SK-N-SH (cell line): ENCODE results near the gene PRKAG1. TPM values are rescaled to one million over a fixed set of nuclear protein-coding genes. Genes with fewer than 3 reads are reported as not detected.
A peak's percentile ranks its signal among the peaks of the same experiment; 100 is the strongest.

Experiments
- CTCF ChIA-PET: fragments of 300-600, 350-600 bp; formaldehyde crosslinking; extraction: SDS; loops from one replicate; lab custom pipeline; 2021; lab: Yijun Ruan, JAX
- POLR2A ChIA-PET: fragments of 350-600 bp; sonication (Branson Sonifier 250); formaldehyde crosslinking; extraction: SDS; loops from one replicate; lab custom pipeline; 2020; ENCODE audit warnings: antibody characterized with exemption, inconsistent platforms; lab: Yijun Ruan, JAX
- DNase-seq: peaks from one replicate; pipeline ENCODE4 v3.0.0; 2012
- H2AFZ ChIP-seq: fragments of 200-600 bp; sonication (generic); 2 replicates; pipeline ENCODE4 v1.8.1; 2016; ENCODE audit warnings: antibody characterized with exemption, mild to moderate bottlenecking, low read depth
- H3F3A ChIP-seq: fragments of 200-600 bp; sonication (generic); replicated peaks from 2 replicates; pipeline ENCODE3; 2016; ENCODE audit warnings: antibody characterized with exemption, mild to moderate bottlenecking; ENCODE audit not compliant: insufficient read depth
- H3K27ac ChIP-seq, 2 experiments: fragments of 200-500 bp in 1 of 2; fragments of 200-600 bp in 1 of 2; sonication (Bioruptor generic) in 1 of 2; sonication (generic), shearing (Covaris generic) in 1 of 2; 2 replicates each; pipeline versions ENCODE4 v1.5.1 to v1.6.1; 2014 to 2016; ENCODE audit warnings: low read depth in 2 of 2, inconsistent platforms in 1 of 2, low read length in 1 of 2, mild to moderate bottlenecking in 1 of 2, mixed read lengths in 1 of 2
- H3K27me3 ChIP-seq: fragments of 200-600 bp; sonication (generic), shearing (Covaris generic); 2 replicates; pipeline ENCODE4 v1.6.1; 2016; ENCODE audit warnings: mixed run types; ENCODE audit not compliant: insufficient read depth
- H3K36me3 ChIP-seq, 2 experiments: fragments of 200-500 bp in 1 of 2; fragments of 200-600 bp in 1 of 2; sonication (Bioruptor generic) in 1 of 2; sonication (generic) in 1 of 2; replicated peaks in 1 of 2; 2 replicates each; pipeline versions ENCODE3 to v1.5.1; 2014 to 2016; ENCODE audit warnings: low read length in 1 of 2, mild to moderate bottlenecking in 1 of 2; ENCODE audit not compliant: insufficient read depth in 2 of 2, control insufficient read depth in 1 of 2
- H3K4me1 ChIP-seq, 2 experiments: fragments of 200-500 bp in 1 of 2; fragments of 200-600 bp in 1 of 2; sonication (Bioruptor generic) in 1 of 2; sonication (generic), shearing (Covaris generic) in 1 of 2; 2 replicates each; pipeline versions ENCODE4 v1.5.1 to v1.6.1; 2014 to 2016; ENCODE audit warnings: low read depth in 1 of 2, low read length in 1 of 2, mixed run types in 1 of 2; ENCODE audit not compliant: insufficient read depth in 2 of 2, control insufficient read depth in 1 of 2
- H3K4me2 ChIP-seq: fragments of 200-600 bp; sonication (generic), shearing (Covaris generic); 2 replicates; pipeline ENCODE4 v1.6.1; 2017; ENCODE audit warnings: mixed run types
- H3K4me3 ChIP-seq, 2 experiments: fragments of 200-500 bp in 1 of 2; fragments of 200-600 bp in 1 of 2; sonication (Bioruptor generic) in 1 of 2; sonication (generic), shearing (Covaris generic) in 1 of 2; 2 replicates each; pipeline versions ENCODE4 v1.5.1 to v1.8.1; 2014 to 2016; ENCODE audit warnings: low read depth in 2 of 2, inconsistent platforms in 1 of 2, low read length in 1 of 2, mild to moderate bottlenecking in 1 of 2, mixed read lengths in 1 of 2, moderate library complexity in 1 of 2
- H3K79me2 ChIP-seq: fragments of 200-600 bp; sonication (generic); 2 replicates; pipeline ENCODE4 v1.8.1; 2017; ENCODE audit warnings: mild to moderate bottlenecking; ENCODE audit not compliant: insufficient read depth
- H3K9ac ChIP-seq: fragments of 200-600 bp; sonication (generic); 2 replicates; pipeline ENCODE4 v1.6.1; 2017; ENCODE audit warnings: mixed run types
- H3K9me2 ChIP-seq: fragments of 200-600 bp; sonication (generic); 2 replicates; pipeline ENCODE4 v1.6.1; 2017; ENCODE audit warnings: mixed run types
- H3K9me3 ChIP-seq: fragments of 200-600 bp; sonication (generic); 2 replicates; pipeline ENCODE4 v1.6.1; 2017; ENCODE audit warnings: mixed run types, mild to moderate bottlenecking, moderate library complexity
- H4K20me1 ChIP-seq: fragments of 200-600 bp; sonication (generic); 2 replicates; pipeline ENCODE4 v1.6.1; 2017; ENCODE audit warnings: mild to moderate bottlenecking, mixed run types; ENCODE audit not compliant: insufficient read depth
- FOXJ3 ChIP-seq: sonication (generic); formaldehyde crosslinking; IDR thresholded peaks from 2 replicates; pipeline ENCODE4 v1.5.1; 2020; ENCODE audit warnings: mild to moderate bottlenecking, missing genetic modification reagents
- FOXM1 ChIP-seq: IDR thresholded peaks from 2 replicates; pipeline ENCODE4 v1.4.0; 2012; ENCODE audit warnings: low read depth, mild to moderate bottlenecking
- GABPA ChIP-seq: IDR thresholded peaks from 2 replicates; pipeline ENCODE4 v1.4.0; 2012; ENCODE audit warnings: low read depth, mild to moderate bottlenecking
- GATA2 ChIP-seq: sonication (generic); formaldehyde crosslinking; IDR thresholded peaks from 2 replicates; pipeline ENCODE4 v1.5.0; 2020; ENCODE audit warnings: mild to moderate bottlenecking, missing genetic modification reagents
- MEF2A ChIP-seq: IDR thresholded peaks from 2 replicates; pipeline ENCODE4 v1.4.0; 2012; ENCODE audit warnings: low read depth, borderline replicate concordance
- RCOR1 ChIP-seq: fragments of 150-350 bp; IDR thresholded peaks from 2 replicates; pipeline ENCODE4 v1.6.1; 2017; ENCODE audit warnings: antibody characterized with exemption, low read length
- REST ChIP-seq: IDR thresholded peaks from 2 replicates; pipeline ENCODE4 v1.6.1; 2012; ENCODE audit warnings: mild to moderate bottlenecking, low read depth, low read length, moderate library complexity
- RXRA ChIP-seq: IDR thresholded peaks from 2 replicates; pipeline ENCODE4 v1.4.0; 2012; ENCODE audit warnings: low read depth, mild to moderate bottlenecking, borderline replicate concordance
- SIN3A ChIP-seq: IDR thresholded peaks from 2 replicates; pipeline ENCODE4 v1.6.1; 2012; ENCODE audit warnings: low read depth, mild to moderate bottlenecking, low read length, moderate library complexity, borderline replicate concordance
- SMC3 ChIP-seq: IDR thresholded peaks from 2 replicates; pipeline ENCODE4 v1.6.1; 2012; ENCODE audit warnings: low read depth, low read length, improper control_type of control experiment
- TAF1 ChIP-seq: IDR thresholded peaks from 2 replicates; pipeline ENCODE4 v1.6.1; 2012; ENCODE audit warnings: low read depth, mild to moderate bottlenecking, low read length, moderate library complexity, borderline replicate concordance
- TCF12 ChIP-seq: IDR thresholded peaks from 2 replicates; pipeline ENCODE4 v1.4.0; 2012
- USF2 ChIP-seq: fragments of 150-350 bp; IDR thresholded peaks from 2 replicates; pipeline ENCODE4 v1.6.1; 2017; ENCODE audit warnings: antibody characterized with exemption, low read length, low read depth, borderline replicate concordance
- YY1 ChIP-seq: IDR thresholded peaks from 2 replicates; pipeline ENCODE4 v1.4.0; 2012; ENCODE audit warnings: low read depth, mild to moderate bottlenecking
- ZBTB33 ChIP-seq: IDR thresholded peaks from 2 replicates; pipeline ENCODE4 v1.4.0; 2012; ENCODE audit warnings: low read depth, borderline replicate concordance
- WGBS: methylation state at CpG from one replicate; pipeline ENCODE4 v1.1.6; 2017; ENCODE audit warnings: low lambda C conversion rate; 5-methylcytosine and 5-hydroxymethylcytosine counted together
- polyA plus RNA-seq, 3 experiments: library from polyadenylated mRNA; depleted of rRNA; stranded (reverse); fragments of >200 nt; gene quantifications; 2 replicates each; pipeline ENCODE4 v1.2.3, GENCODE V29; 2012
- TF ChIP-seq, protein P1 (sequence below): IDR thresholded peaks from 2 replicates; pipeline ENCODE4 v1.4.0; 2012; ENCODE audit warnings: low read depth
- TF ChIP-seq, protein P2 (sequence below): fragments of 150-350 bp; IDR thresholded peaks from 2 replicates; pipeline ENCODE4 v1.6.1; 2016; ENCODE audit warnings: mild to moderate bottlenecking, low read depth, low read length

The PRKAG1 gene
- polyA plus RNA-seq, 1 of the 3 experiments (the other 2 are of a cell fraction) = 75.1 TPM

DNA sequence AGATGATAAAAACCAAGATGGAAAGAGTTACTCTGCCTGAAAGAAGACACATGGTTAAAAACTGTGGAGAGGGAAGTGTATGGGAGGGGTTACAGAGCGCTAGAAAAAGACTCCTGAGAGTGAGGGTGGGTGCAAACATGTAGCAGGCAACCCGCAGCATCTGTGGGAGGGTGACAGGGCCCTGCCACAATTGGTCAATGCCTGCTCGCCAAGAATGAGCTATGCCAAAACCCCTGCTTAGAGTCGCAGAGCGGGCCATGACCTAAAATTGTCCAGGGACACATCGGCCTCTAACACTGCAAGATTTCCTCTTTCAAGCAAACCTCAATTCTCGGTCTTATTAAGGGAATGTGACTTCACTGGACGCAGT, 700 bp downstream of the PRKAG1 start:
- 0 out of 2 replicates have a peak, but pooled peaks have one; percentile 25 for TF ChIP-seq SIN3A
- no peak for TF ChIP-seq SMC3
- TF ChIP-seq RXRA = no peak
- H4K20me1 ChIP-seq = no peaks in the 10 kb centered on the region; the same call in 1 of the 2 replicates
- peak overlapping the region; percentile 84 for H3K4me2 ChIP-seq
- peak overlapping the region; percentile 79 to 93 for H3K4me3 ChIP-seq
- H3K27ac ChIP-seq = peak overlapping the region; percentile 90 to 93
- peak; percentile 60 for DNase-seq
- H3K79me2 ChIP-seq = peaks cover 39% of the 10 kb centered on the region
- POLR2A ChIA-PET = interaction anchor here (0.7 to 1.6 kb wide), 6 partner anchors 12 to 61 kb away, joined by 3 to 5 read pairs (median 3); partner anchors contain the start of gene ARF3
- H3K4me1 ChIP-seq = peaks cover 0 to 14% of the 10 kb centered on the region in 2 experiments; a peak in 2 of 4 replicates
- CTCF ChIA-PET = interaction anchor here (0.8 to 11.3 kb wide), 10 partner anchors 9 to 165 kb away, joined by 3 to 136 read pairs (median 4); partner anchors contain the start of genes DDN, FKBP11 and WNT1
- H2AFZ ChIP-seq = no peak overlapping the region
- H3K9me2 ChIP-seq = no peaks in the 10 kb centered on the region
- WGBS = 2% methylated on average over 6 of the region's 8 CpGs
- no peaks in the 10 kb centered on the region for H3K9me3 ChIP-seq
- peaks cover 21% of the 10 kb centered on the region for H3F3A ChIP-seq
- peak overlapping the region; percentile 91 for H3K9ac ChIP-seq
- peaks cover 14 to 16% of the 10 kb centered on the region in 2 experiments for H3K36me3 ChIP-seq
- no peaks in the 10 kb centered on the region for H3K27me3 ChIP-seq

GRCh38 chr12:49015196-49015595, 3.4 kb downstream of the PRKAG1 start:
- H3K9me2 ChIP-seq = no peaks in the 10 kb centered on the region
- H2AFZ ChIP-seq = no peak overlapping the region
- H3K9me3 ChIP-seq = no peaks in the 10 kb centered on the region
- peaks cover 12% of the 10 kb centered on the region for H3F3A ChIP-seq
- DNase-seq = no peak
- H3K4me3 ChIP-seq = no peak overlapping the region
- H3K27me3 ChIP-seq = no peaks in the 10 kb centered on the region
- peaks cover 0 to 14% of the 10 kb centered on the region in 2 experiments; a peak in 2 of 4 replicates for H3K4me1 ChIP-seq
- ChIA-PET POLR2A (no interaction called here), CTCF (interaction anchor here (0.9 to 11.3 kb wide), 6 partner anchors 9 to 73 kb away, joined by 3 to 136 read pairs (median 4); partner anchors contain the start of genes DDN, WNT1 and WNT10B)
- peaks cover 9 to 27% of the 10 kb centered on the region in 2 experiments for H3K36me3 ChIP-seq
- no peaks in the 10 kb centered on the region; the same call in 1 of the 2 replicates for H4K20me1 ChIP-seq
- H3K79me2 ChIP-seq = peaks cover 39% of the 10 kb centered on the region
- H3K4me2 ChIP-seq = no peak overlapping the region
- WGBS = 100% methylated on average over 1 of the region's 1 CpG
- H3K27ac ChIP-seq = no peak overlapping the region
- H3K9ac ChIP-seq = no peak overlapping the region
- TF ChIP-seq TAF1 = no peak
- TF ChIP-seq, protein P1, sequence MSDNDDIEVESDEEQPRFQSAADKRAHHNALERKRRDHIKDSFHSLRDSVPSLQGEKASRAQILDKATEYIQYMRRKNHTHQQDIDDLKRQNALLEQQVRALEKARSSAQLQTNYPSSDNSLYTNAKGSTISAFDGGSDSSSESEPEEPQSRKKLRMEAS = no peak
- TF ChIP-seq RCOR1 = no peak
- no peak for TF ChIP-seq TCF12
- TF ChIP-seq FOXJ3 = no peak
- no peak for TF ChIP-seq YY1
- TF ChIP-seq GABPA = no peak
- TF ChIP-seq SIN3A = no peak
- TF ChIP-seq ZBTB33 = no peak
- TF ChIP-seq FOXM1 = no peak
- TF ChIP-seq REST = no peak
- no peak for TF ChIP-seq MEF2A
- TF ChIP-seq GATA2 (CRISPR knock-in tag) = no peak
- TF ChIP-seq, protein P2, sequence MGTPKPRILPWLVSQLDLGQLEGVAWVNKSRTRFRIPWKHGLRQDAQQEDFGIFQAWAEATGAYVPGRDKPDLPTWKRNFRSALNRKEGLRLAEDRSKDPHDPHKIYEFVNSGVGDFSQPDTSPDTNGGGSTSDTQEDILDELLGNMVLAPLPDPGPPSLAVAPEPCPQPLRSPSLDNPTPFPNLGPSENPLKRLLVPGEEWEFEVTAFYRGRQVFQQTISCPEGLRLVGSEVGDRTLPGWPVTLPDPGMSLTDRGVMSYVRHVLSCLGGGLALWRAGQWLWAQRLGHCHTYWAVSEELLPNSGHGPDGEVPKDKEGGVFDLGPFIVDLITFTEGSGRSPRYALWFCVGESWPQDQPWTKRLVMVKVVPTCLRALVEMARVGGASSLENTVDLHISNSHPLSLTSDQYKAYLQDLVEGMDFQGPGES = no peak
- TF ChIP-seq RXRA = no peak
- TF ChIP-seq USF2 = no peak
